Ishikawa (cell line): ENCODE data around the gene TLX2.

ENCODE experiments used
- CEBPB ChIP-seq: IDR thresholded peaks from 2 replicates; pipeline ENCODE4 v1.6.1; 2012
- CREB1 ChIP-seq: IDR thresholded peaks from 2 replicates; pipeline ENCODE4 v1.6.1; 2012; ENCODE audit warnings: low read depth
- EGR1 ChIP-seq: IDR thresholded peaks from 2 replicates; pipeline ENCODE4 v1.6.1; 2012
- EP300 ChIP-seq: IDR thresholded peaks from 2 replicates; pipeline ENCODE4 v1.6.1; 2012; ENCODE audit warnings: borderline replicate concordance
- FOXM1 ChIP-seq: IDR thresholded peaks from 2 replicates; pipeline ENCODE4 v1.6.1; 2012; ENCODE audit warnings: low read depth, borderline replicate concordance
- RAD21 ChIP-seq: IDR thresholded peaks from 2 replicates; pipeline ENCODE4 v1.6.1; 2012; ENCODE audit warnings: low read depth
- REST ChIP-seq: IDR thresholded peaks from 2 replicates; pipeline ENCODE4 v1.6.1; 2012; ENCODE audit warnings: low read depth, mild to moderate bottlenecking
- TAF1 ChIP-seq: IDR thresholded peaks from 2 replicates; pipeline ENCODE4 v1.6.1; 2012; ENCODE audit warnings: low read depth, mild to moderate bottlenecking
- TEAD4 ChIP-seq: IDR thresholded peaks from 2 replicates; pipeline ENCODE4 v1.6.1; 2012
- USF1 ChIP-seq: IDR thresholded peaks from 2 replicates; pipeline ENCODE4 v1.6.1; 2012
- YY1 ChIP-seq: IDR thresholded peaks from 2 replicates; pipeline ENCODE4 v1.6.1; 2012; ENCODE audit warnings: low read depth
- ZBTB7A ChIP-seq: IDR thresholded peaks from 2 replicates; pipeline ENCODE4 v1.6.1; 2012; ENCODE audit warnings: low read depth
- TF ChIP-seq, protein P1 (sequence below): IDR thresholded peaks from 2 replicates; pipeline ENCODE4 v1.6.1; 2012

DNA sequence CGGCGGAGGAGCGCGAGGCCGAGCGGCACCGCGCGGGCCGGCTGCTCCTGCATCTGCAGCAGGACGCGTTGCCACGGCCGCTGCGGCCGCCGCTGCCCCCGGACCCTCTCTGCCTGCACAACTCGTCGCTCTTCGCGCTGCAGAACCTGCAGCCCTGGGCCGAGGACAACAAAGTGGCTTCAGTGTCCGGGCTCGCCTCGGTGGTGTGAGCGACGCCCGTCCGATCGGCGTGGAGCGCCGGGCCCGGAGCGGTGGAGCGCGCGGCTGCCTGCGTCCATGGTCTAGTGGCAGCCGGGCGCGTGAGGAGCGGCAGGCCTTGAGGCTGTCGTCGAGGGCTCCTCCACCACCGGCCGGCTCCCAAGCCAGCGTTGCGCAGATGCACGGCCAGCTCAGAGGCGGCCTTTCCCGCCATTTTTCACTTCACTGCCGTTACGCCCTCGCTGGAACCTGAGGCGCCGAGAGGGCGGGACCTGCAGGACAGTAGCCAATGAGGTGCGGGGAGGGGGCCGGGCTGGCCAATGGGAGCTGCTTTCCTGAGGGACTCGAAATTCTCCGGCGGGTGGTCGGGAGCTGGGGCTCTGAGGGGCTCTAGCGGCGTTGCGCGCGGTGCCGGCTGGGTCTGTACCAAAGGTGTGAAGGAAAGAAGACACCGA, 1.9 kb downstream of the TLX2 start:
- TF ChIP-seq YY1 (no peak), EGR1 (no peak), CREB1 (no peak), CEBPB (no peak), TEAD4 (no peak), FOXM1 (no peak), ZBTB7A (no peak), USF1 (no peak), TAF1 (no peak), REST (no peak), RAD21 (no peak), EP300 (no peak)
- TF ChIP-seq, protein P1, sequence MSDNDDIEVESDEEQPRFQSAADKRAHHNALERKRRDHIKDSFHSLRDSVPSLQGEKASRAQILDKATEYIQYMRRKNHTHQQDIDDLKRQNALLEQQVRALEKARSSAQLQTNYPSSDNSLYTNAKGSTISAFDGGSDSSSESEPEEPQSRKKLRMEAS = no peak
